Ammon's horn (tissue), 1 donor: ENCODE measurements around the gene GCG.

ENCODE experiments used
- DNase-seq: peaks from one replicate; pipeline ENCODE4 v3.0.0-alpha.2; 2016; ENCODE audit warnings: low spot score

Gene GCG

GRCh38 chr2:162152147-162152546 lies at the start of gene GCG:
Gene GCG, minus strand, starts transcription at chr2:162152247. Its CDS starts 3,069 bp downstream, at chr2:162149178.
- DNase-seq = no peak

- DNase-seq = no peak
These were observed 48.6 kb upstream of the GCG start for GRCh38 chr2:162200636-162201035.

GRCh38 chr2:162199913-162200312 lies 47.9 kb upstream of the GCG start:
- no peak for DNase-seq

DNA sequence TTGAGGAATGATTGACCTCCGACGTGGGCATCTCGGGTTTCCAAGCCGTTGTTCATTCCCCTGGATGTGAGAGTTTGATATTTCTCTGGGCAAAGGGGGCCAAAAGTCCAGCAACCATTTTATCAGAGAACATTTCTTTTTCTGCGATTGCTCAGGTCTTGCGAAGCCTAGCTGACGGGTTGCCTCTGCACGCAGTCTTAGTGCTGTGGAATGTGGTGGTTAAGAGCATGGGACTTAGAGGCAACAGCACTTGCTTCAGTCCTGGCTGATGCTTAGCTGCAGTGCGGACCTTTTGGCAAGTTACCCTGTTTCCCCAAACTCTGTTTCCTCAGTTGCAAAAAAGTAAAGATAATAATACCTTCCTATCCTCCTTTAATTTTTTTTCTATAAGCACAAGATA lies 46.2 kb upstream of the GCG start:
- DNase-seq = no peak

DNA sequence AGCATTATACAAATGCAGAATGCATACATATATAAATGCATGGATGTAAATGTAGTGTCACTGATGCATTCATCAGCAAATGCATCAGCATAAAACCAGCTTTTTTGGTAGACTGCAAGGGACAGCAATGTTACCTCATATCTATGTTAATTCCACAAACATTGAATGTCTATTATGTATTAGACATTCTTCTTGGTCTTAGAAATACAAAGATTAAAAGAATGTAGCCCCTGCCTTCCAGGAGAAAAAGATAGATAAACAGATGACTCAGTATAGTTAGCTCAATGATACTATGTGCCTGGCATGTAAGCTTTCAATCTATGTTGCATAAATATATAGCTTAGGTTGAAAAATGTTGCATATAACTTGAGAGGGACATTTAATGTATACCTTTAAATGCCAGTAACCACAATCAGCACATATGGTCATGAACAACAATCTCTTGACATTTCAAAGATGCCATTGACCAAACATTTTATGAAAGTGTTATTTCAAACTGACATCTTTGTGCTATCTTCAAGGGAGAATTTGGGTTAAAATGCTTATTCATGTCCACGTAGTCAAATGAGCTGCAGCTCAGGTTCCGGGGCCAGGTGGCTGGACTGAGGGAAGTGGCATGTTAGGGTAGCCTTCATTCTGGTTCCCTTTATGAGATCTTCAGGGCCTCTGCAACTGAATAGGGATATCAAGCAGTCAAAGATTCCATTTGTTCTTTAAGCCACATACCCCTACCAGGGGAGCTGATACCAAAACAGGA lies 45.2 kb upstream of the GCG start:
- no peak for DNase-seq

DNA sequence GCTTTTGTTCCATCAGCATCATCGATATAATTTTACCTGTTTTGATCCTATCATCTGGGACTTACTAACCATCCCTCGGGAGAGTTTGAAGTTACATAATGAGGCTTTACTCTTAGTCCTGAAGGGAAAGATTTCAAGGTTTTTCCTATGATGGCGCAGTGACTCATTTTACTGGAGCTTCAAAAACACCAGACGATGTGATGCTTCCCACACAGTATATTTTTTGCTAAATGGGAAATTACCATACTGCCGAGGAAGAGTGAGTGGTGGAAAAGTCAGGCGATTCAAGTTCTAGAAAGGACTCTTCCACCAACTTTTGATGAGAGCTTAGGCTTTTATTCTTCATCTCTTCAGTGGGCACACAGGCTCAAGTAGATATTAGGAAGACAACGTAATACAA lies 44.6 kb upstream of the GCG start:
- peak; percentile 49 for DNase-seq

- no peak for DNase-seq
These were observed 36.4 kb upstream of the GCG start for GRCh38 chr2:162188451-162188850.

- DNase-seq = no peak
These were observed 33.6 kb upstream of the GCG start for GRCh38 chr2:162185541-162186232.

DNA sequence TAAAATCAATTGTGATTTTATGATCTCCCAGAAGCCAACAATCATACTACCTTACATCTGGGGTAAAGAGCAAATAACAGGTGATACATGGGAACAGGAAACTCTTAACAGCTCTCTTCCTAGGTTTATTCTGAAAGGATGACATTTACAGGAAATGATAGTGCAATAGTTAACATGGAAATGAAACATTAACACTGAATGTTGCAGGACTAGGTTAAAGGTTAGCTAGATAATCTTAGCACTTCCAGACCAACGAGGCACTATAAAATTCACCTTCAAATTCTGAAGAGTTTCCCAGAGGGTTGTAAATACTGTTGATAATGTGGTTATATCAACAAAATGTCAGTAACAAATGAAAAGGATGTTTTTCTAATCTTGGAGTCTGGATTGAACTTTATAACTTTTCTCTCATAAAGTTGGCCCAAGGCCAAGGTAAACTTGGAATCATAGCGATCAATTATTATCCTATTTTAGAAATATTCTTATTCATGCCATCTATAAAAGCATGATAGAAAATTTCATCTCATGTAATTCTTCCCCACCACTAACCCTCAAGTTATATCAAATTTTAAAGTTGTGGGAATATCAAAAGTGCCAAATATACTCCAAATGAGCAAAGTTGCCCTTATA lies 32.9 kb upstream of the GCG start:
- no peak for DNase-seq

DNA sequence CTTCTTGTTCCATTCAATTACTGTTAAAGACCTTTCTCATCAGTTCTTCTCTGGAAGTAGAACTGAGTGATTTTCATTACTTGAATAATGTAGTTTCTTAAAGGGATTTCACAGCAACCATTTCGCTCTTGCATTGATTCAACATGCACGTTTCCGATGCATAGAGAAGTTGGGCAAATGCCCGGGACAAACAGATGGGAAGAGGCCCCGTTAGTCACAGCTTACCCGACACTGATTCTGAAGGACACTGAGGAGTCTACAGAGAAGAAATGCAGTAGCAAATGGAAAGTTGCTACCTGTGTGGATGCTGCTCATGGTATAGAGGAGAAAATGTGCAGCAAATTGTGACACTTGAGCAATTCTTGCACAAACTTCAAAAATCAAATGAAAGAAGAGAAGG lies 32.3 kb upstream of the GCG start:
- DNase-seq = no peak

- DNase-seq = no peak
These were observed 30.3 kb upstream of the GCG start for GRCh38 chr2:162182395-162182794.

DNA sequence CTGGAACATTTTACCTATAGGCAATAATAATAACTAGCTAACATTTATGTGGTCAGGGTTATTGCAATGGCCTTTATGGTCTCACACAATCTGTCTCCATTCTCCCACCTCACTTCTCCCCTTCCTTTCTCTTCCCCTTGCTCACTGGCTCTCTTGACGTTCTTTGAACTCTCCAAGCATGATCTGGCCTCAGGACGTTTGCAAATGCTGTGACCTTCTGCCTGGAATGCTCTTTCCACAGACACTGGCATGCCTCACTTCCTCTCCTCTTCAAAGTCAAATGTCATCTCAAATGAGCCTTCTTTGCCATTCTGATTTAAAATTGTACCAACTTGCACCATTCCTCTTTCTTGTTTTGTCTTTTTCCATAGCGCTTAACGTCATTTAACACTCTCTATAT lies 25.3 kb upstream of the GCG start:
- DNase-seq = no peak

DNA sequence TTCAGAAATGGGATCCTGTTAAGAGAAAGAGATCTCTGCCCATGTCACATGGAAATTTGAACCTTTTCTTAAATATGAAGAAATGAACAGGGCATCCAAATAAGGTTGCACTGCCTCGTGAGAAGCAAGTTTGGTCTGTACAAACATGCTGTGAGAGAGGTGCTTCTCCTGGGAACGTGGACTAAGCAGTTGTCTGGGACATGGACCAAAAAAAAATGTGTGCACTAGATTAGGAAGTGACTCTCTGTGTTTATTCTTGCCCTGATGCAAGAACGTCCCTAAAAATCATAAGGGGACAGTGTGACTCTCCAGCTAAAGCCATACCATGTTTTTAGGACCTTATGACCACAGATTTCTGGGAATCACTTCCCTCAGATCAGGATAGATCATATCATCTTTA lies 23.7 kb upstream of the GCG start:
- no peak for DNase-seq

DNA sequence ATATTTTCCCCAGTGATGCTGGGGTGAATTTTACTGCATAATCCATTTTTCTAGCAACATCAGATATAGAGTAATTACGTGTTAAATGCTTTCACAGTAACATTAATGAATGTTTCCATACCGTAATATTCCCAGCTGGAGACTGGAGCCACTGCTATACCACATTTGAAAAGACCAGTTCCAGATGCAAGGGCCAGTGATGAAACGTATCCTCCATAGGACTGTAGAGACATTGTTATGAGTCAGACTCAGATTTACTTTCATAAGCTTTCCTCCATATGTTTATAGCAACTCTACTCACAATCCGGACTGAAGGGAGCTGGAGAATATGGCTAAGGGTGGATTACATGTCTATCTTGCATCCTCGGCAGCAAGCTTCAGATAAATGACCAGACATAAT lies 22.7 kb upstream of the GCG start:
- no peak for DNase-seq

DNA sequence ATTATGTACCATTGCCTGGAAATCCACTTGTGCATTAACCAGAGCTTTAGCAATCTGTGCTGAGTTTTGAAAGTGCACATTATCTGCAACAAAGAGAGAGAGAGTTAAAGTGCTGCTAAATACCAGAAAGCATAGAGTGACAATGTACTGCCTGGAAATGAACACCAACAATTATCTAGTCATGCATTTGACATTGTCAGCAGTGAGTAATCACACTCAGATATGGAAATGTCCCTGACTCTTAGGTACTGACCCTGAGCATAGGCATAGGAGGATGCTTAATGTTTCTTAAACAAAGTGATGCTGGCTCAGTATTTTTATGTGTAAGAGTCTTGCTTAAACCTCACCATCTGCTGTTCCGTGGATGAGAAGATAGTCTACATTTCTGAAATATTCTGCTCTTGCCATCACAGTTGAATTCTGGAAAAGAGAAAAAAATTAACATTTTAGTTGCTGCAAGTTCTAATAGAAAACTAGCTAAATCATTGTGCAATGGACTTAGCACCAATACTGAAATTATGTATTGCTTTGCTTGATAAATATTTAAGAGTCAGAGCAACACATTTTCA lies 20.8 kb upstream of the GCG start:
- DNase-seq = no peak

DNA sequence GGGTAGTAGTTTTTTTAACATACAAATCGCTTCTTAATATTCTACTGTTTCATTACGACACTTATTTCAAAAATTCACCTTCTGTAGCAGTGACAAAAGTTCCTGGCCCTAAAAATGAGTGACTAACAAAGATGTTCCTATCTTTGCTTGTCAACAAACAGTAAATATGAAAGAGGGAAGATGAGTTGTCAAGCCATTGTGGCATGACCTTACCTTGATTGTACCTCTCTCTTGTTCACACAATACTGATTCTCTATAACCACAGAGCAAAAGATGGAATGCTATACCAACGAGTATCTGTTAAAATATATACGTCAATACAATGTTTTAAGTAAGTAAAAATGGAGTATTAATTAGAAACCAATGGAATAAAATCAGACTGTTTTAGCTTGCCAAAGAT lies 14.7 kb upstream of the GCG start:
- DNase-seq = no peak

- DNase-seq = no peak
These were observed 14.1 kb upstream of the GCG start for GRCh38 chr2:162166174-162166573.

GRCh38 chr2:162164802-162165201 lies 12.8 kb upstream of the GCG start:
- DNase-seq = no peak

DNA sequence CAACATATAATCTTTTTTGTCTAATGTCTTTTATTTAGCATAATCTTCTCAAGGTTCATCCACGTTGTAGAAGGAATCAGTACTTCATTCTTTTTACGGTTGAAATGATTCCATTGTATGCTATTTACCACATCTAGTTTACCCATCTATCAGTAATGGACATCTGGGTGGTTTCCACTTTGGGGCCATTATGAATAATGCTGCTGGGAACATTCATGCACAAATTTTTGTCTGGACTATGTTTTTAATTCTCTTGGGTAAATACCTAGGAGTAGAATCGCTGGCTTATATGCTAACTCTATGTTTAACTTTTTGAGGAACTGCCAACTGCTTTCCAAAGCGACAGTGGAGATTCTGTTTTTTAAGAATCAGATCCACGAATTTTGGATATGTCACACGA lies 7.4 kb upstream of the GCG start:
- no peak for DNase-seq

GRCh38 chr2:162156149-162156548 lies 4.1 kb upstream of the GCG start:
- DNase-seq = no peak

DNA sequence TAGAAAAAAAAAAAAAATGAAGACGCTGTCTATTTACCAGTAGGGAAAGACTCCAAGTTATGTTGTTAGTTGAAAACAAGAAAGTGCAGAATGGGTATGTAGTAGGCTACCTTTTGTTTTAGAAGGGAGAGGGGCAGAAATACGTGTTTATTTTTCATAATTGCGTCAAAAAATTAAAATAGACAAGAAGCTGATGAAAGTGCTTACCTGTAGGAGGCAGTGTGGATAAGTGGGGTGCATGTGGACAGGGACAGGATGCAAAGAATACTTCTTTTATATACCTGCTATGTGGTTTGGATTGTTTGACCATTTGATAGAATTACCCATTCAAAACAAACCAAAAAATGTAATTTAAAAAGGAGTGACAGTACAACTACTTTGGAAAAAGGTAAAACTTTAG lies 3.0 kb upstream of the GCG start:
- no peak for DNase-seq

- no peak for DNase-seq
These were observed 1.7 kb upstream of the GCG start for GRCh38 chr2:162153608-162154224.

- no peak for DNase-seq
These were observed 2.1 kb downstream of the GCG start for GRCh38 chr2:162149940-162150339.
